ENCODE measurements around the gene SLIT3.

DNA sequence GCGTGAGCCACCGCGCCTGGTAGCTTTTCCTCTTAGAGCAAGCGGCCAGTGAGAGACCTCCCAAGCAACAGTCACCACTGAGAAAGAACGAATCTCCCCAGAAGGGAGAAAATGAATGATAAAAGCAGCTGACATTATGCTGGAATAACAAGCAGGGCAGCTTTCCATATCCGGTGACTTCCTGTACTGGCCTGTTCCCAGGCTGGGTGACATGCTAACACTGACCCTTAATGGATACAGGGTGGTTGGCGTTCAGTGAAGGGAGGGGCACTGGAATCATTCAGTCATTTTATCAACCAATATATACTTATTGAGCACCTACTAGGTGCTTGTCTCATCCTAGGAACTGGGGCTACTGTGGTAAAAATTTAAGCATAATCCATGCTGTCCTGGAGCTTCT, 364.4 kb downstream of the SLIT3 start:
- TF ChIP-seq, protein P1, sequence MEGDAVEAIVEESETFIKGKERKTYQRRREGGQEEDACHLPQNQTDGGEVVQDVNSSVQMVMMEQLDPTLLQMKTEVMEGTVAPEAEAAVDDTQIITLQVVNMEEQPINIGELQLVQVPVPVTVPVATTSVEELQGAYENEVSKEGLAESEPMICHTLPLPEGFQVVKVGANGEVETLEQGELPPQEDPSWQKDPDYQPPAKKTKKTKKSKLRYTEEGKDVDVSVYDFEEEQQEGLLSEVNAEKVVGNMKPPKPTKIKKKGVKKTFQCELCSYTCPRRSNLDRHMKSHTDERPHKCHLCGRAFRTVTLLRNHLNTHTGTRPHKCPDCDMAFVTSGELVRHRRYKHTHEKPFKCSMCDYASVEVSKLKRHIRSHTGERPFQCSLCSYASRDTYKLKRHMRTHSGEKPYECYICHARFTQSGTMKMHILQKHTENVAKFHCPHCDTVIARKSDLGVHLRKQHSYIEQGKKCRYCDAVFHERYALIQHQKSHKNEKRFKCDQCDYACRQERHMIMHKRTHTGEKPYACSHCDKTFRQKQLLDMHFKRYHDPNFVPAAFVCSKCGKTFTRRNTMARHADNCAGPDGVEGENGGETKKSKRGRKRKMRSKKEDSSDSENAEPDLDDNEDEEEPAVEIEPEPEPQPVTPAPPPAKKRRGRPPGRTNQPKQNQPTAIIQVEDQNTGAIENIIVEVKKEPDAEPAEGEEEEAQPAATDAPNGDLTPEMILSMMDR (IDR thresholded peaks at IDR 0.05; ENCODE audit: insufficient read depth, low read length): no peak
- no peak for TF ChIP-seq GABPA (IDR thresholded peaks at IDR 0.05; ENCODE audit: low read depth)
- TF ChIP-seq POLR2AphosphoS5 (IDR thresholded peaks at IDR 0.05; ENCODE audit: low read depth): no peak
- TF ChIP-seq, protein P2, sequence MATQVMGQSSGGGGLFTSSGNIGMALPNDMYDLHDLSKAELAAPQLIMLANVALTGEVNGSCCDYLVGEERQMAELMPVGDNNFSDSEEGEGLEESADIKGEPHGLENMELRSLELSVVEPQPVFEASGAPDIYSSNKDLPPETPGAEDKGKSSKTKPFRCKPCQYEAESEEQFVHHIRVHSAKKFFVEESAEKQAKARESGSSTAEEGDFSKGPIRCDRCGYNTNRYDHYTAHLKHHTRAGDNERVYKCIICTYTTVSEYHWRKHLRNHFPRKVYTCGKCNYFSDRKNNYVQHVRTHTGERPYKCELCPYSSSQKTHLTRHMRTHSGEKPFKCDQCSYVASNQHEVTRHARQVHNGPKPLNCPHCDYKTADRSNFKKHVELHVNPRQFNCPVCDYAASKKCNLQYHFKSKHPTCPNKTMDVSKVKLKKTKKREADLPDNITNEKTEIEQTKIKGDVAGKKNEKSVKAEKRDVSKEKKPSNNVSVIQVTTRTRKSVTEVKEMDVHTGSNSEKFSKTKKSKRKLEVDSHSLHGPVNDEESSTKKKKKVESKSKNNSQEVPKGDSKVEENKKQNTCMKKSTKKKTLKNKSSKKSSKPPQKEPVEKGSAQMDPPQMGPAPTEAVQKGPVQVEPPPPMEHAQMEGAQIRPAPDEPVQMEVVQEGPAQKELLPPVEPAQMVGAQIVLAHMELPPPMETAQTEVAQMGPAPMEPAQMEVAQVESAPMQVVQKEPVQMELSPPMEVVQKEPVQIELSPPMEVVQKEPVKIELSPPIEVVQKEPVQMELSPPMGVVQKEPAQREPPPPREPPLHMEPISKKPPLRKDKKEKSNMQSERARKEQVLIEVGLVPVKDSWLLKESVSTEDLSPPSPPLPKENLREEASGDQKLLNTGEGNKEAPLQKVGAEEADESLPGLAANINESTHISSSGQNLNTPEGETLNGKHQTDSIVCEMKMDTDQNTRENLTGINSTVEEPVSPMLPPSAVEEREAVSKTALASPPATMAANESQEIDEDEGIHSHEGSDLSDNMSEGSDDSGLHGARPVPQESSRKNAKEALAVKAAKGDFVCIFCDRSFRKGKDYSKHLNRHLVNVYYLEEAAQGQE (IDR thresholded peaks at IDR 0.05; ENCODE audit: insufficient replicate concordance, low read depth): no peak
- TF ChIP-seq SPI1 (IDR thresholded peaks at IDR 0.05; ENCODE audit: borderline replicate concordance, low read depth): no peak
